ENCODE data around the gene PAPSS1.
"Not testable (repeated sequence)": the region's sequence is repeated elsewhere in the genome, so short reads cannot be mapped to it uniquely, and the experiment has no call there.

The PAPSS1 gene

GRCh38 chr4:107719922-107720722, at the start of gene PAPSS1:
Gene PAPSS1 (minus strand): TSS chr4:107720234. CDS start chr4:107720179, 55 bp downstream.
- peak; percentile 99 for DNase-seq (ENCODE audit: low spot score)

- no peak for DNase-seq (ENCODE audit: low spot score)
These were observed 40.4 kb upstream of the PAPSS1 start for GRCh38 chr4:107760281-107760947.

GRCh38 chr4:107757864-107758476, 37.9 kb upstream of the PAPSS1 start:
- DNase-seq (ENCODE audit: low spot score): peak; percentile 51

DNA sequence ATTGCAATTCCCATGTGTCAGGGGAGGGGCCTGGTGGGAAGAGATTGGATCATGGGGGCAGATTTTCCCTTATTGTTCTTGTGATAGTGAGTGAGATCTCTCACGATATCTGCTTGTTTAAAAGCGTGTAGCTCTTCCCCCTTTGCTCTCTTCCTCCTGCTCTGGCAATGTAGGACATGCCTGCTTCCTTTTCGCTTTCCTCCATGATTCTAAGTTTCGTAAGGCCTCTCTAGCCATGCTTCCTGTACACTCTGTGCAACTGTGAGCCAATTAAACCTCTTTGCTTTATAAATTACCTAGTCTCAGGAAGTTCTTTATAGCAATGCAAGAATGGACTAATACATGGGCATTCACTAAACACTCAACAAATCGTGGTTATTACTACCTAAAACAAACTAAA, 37.2 kb upstream of the PAPSS1 start:
- no peak for DNase-seq (ENCODE audit: low spot score)

DNA sequence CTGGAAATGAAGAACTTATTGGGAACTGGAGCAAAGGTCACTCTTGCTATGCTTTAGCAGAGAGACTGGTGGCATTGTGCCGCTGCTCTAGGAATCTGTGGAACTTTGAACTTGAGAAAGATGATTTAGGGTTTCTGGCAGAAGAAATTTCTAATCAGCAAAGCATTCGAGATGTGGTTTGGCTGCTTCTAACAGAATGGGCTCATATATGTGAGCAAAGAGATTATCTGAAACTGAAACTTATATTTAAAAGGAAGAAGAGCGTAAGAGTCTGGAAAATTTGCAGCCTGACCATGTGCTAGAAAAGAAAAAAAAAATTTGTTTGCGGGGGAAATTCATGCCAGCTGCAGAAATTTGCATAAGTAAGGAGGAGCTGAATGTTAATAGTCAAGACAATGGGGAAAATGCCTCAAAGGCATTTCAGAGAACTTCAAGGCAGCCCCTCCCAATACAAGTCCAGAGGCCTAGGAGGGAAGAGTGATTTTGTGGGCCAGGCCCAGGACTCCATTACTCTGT, 35.9 kb upstream of the PAPSS1 start:
- no peak for DNase-seq (ENCODE audit: low spot score)

GRCh38 chr4:107751670-107752069, 31.6 kb upstream of the PAPSS1 start:
- DNase-seq (ENCODE audit: low spot score): no peak

- DNase-seq (ENCODE audit: low spot score): no peak
These were observed 27.9 kb upstream of the PAPSS1 start for GRCh38 chr4:107747748-107748486.

DNA sequence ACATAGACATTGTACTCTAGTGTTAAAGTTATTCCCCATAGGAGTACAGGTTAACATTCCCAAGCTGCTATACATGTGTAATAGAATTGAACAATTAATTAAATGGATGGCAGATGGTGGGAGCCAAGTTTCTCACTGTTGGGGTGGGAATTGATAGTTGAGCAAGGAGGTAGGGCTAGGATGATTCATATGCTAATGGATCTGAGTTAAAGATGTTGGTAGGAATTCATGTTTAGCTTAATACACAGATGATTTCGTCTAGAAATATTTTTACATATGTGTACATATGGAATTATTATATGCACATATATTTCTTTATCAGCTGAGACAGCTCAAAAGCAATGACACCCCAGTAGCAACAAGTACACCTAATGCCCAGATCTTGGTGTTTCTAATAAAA, 26.1 kb upstream of the PAPSS1 start:
- no peak for DNase-seq (ENCODE audit: low spot score)

DNA sequence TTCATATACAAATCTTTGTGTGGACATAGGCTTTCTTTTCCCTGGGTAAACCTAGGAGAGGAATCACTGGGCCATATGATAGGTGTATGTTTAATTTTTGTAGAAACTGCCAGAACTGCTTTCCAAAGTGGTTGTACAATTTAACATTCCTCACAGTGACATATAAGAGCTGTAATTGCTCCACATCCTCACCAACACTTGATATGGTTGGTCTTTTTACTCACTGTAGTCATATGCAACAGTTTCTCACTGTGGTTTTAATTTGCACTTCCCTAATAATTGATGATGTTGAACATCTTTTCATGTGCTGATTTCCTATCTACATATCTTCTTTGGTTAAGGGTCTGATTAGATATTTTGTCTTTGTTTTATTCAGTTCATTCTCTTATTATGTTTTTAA, 24.5 kb upstream of the PAPSS1 start:
- no peak for DNase-seq (ENCODE audit: low spot score)

- DNase-seq (ENCODE audit: low spot score): peak; percentile 17
These were observed 23.5 kb upstream of the PAPSS1 start for GRCh38 chr4:107743532-107743931.

DNA sequence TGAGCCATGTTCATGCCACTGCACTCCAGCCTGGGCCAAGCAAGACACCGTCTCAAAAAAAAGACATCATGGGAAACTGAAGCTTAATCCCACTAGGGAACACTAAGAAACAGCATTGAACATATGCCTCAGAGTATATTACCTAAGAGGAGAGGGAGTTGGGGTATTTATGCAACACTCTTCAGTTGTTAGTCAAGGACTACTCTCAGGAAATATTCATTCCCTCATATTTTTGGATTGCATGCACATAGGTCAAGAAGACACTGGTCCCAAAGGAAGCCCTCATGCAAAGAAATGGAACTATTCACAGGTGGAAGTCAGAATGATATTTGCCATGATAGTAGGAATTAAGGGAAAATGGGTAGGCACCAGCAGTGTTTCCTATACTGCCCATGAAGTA, 22.8 kb upstream of the PAPSS1 start:
- no peak for DNase-seq (ENCODE audit: low spot score)

GRCh38 chr4:107742196-107742595, 22.2 kb upstream of the PAPSS1 start:
- DNase-seq (ENCODE audit: low spot score): no peak

GRCh38 chr4:107740950-107741701, 21.1 kb upstream of the PAPSS1 start:
- DNase-seq (ENCODE audit: low spot score): peak; percentile 15

DNA sequence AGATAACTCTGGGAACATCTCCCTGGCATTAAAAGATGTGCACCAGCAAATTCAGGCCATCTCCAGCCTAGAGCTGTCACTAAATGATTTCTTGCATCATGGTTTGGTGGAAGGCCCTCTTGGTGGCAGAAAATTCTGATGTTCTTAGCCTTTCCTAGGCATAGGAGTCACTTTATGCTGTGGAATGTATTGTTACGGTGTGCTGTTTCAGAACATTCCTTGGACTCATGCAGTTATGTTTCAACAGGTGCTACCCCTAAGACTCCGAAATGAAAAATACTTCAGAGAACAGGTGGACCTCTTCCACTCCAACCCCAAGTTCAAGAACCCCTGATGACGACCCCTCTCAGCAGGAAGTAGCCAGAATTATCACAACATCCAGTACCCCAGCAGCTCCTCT, 20.3 kb upstream of the PAPSS1 start:
- DNase-seq (ENCODE audit: low spot score): peak; percentile 36

DNA sequence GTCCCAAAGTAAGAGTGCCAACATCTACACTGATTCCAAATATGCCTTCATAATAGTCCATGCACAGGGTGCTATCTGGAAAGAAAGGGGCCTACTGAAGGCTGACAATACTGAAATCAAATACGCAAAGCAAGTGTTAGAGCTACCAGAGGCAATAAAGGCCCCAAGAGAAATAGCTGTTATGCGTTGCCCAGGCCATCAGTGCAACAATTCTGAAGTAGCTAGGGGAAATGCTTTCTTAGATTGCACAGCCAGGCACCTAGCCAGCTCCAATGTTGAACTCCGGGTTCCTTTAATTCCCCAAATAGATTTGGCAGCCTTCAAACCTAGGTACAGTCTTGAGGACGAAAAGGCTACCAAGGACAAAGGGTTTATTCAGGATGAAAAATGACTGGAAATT, 17.4 kb upstream of the PAPSS1 start:
- DNase-seq (ENCODE audit: low spot score): no peak

DNA sequence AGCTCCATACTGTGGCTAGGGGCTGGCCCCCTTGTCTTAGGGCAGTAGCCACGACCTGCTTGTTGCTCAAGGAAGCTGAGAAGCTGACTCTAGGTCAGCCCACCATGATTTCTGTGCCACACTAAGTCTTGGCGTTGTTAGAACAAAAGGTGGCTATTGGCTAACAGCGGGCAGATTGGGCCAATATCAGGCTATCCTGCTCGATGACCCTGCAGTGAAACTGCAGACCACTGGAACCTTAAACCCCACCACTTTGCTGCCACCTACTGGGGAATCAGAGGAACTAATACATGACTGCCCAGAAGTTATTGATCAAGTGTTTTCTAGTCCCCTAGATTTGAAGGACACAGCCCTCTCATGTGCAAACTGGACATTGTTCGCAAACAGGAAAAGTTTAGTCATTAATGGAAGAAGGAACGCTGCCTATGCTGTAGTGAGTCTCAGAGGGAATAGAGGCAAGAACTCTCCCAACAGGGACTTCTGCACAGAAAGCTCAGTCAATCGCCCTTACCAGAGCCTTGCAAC, 17.0 kb upstream of the PAPSS1 start:
- DNase-seq (ENCODE audit: low spot score): peak; percentile 44

- DNase-seq (ENCODE audit: low spot score): no peak
These were observed 16.0 kb upstream of the PAPSS1 start for GRCh38 chr4:107736037-107736436.

- no peak for DNase-seq (ENCODE audit: low spot score)
These were observed 14.1 kb upstream of the PAPSS1 start for GRCh38 chr4:107734120-107734519.

DNA sequence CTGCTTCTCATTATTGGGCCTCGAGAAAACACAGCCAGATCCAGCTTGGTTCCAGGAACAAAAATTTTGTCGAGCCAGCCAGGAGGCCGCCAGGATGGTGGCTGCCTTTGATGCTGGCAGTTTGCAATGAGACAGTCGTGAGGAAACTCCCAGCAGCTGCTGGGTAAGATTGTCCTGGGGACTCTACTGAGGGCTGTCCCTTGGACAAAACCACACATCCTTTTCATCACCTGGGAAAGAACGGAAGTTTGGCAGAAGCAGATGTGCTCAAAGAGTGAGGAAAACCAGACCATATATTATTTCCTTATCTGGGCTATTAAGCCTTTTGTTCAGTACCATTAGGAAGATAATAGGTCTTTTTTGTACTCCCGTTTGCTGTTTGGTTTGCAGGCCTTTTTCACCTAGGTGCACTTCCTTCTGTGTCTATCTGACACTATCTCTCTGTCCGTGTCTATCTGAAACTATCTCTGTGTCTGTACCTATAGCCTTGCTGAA, 13.4 kb upstream of the PAPSS1 start:
- no peak for DNase-seq (ENCODE audit: low spot score)

GRCh38 chr4:107729050-107729449, 9.0 kb upstream of the PAPSS1 start:
- DNase-seq (ENCODE audit: low spot score): not testable (repeated sequence)
